Measurements from ENCODE around the gene GPC4. TPM values are rescaled to one million over a fixed set of nuclear protein-coding genes. Genes with fewer than 3 reads are reported as not detected.

Gene GPC4
- total and polyA plus RNA-seq, 9 of the 15 experiments (the other 6 are each of a cell fraction or from before 2014, with no cell fraction given): 0.11 TPM; not detected in 8

- no peaks in the 10 kb centered on the region for H3K9me1 ChIP-seq (ENCODE audit: control insufficient read depth, insufficient read depth, low read length)
- no peak overlapping the region for H3K27ac ChIP-seq (ENCODE audit: extremely low read depth, low read depth, low read length)
- ChIA-PET POLR2A (no interaction called here), CTCF (ENCODE audit: low intra/inter-chr PET ratio) (no interaction called here)
- 0% methylated on average over 2 of the region's 2 CpGs for WGBS (ENCODE audit: insufficient coverage, low coverage, missing lambda C conversion rate)
- no peak overlapping the region for H3K9ac ChIP-seq (ENCODE audit: insufficient read depth in 1 of 2, low read depth in 2 of 2, low read length in 2 of 2)
- no peak for FAIRE-seq
- no peaks in the 10 kb centered on the region for H3K9me3 ChIP-seq (replicated peaks; ENCODE audit: control insufficient read depth, insufficient read depth, low read depth, low read length)
- no peak overlapping the region for H2AFZ ChIP-seq (ENCODE audit: low read depth, low read length)
- no peak for DNase-seq (ENCODE audit: extremely low read depth in 1 of 4, low spot score in 3 of 4)
- no peak for TF ChIP-seq ELF2 (CRISPR knock-in tag; IDR thresholded peaks at IDR 0.05)
- no peak for TF ChIP-seq CHD2 (IDR thresholded peaks at IDR 0.05; ENCODE audit: low read depth, low read length)
- no peak for TF ChIP-seq BMI1 (IDR thresholded peaks at IDR 0.05; ENCODE audit: low read length)
- TF ChIP-seq, protein P1, sequence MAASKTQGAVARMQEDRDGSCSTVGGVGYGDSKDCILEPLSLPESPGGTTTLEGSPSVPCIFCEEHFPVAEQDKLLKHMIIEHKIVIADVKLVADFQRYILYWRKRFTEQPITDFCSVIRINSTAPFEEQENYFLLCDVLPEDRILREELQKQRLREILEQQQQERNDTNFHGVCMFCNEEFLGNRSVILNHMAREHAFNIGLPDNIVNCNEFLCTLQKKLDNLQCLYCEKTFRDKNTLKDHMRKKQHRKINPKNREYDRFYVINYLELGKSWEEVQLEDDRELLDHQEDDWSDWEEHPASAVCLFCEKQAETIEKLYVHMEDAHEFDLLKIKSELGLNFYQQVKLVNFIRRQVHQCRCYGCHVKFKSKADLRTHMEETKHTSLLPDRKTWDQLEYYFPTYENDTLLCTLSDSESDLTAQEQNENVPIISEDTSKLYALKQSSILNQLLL (CRISPR knock-in tag; IDR thresholded peaks at IDR 0.05; ENCODE audit: borderline replicate concordance): no peak
- TF ChIP-seq TGIF2 (CRISPR knock-in tag; IDR thresholded peaks at IDR 0.05): no peak
- no peak for TF ChIP-seq ZNF707 (CRISPR knock-in tag; conservative IDR thresholded peaks at IDR 0.05)
- TF ChIP-seq CBX5 (IDR thresholded peaks at IDR 0.05; ENCODE audit: borderline replicate concordance, low read depth): no peak
- TF ChIP-seq, protein P2, sequence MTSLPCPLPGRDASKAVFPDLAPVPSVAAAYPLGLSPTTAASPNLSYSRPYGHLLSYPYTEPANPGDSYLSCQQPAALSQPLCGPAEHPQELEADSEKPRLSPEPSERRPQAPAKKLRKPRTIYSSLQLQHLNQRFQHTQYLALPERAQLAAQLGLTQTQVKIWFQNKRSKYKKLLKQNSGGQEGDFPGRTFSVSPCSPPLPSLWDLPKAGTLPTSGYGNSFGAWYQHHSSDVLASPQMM (CRISPR knock-in tag; IDR thresholded peaks at IDR 0.05): no peak
- TF ChIP-seq DDX20 (tag; IDR thresholded peaks at IDR 0.05; ENCODE audit: low read depth): no peak
- no peak for TF ChIP-seq ZNF79 (CRISPR knock-in tag; IDR thresholded peaks at IDR 0.05; ENCODE audit: low read depth)
- TF ChIP-seq POLR2B (IDR thresholded peaks at IDR 0.05; ENCODE audit: low read depth, partially characterized antibody): no peak
- TF ChIP-seq TRIM25 (IDR thresholded peaks at IDR 0.05; ENCODE audit: borderline replicate concordance): no peak
- no peak for TF ChIP-seq NBN (IDR thresholded peaks at IDR 0.05; ENCODE audit: low read depth)
- TF ChIP-seq KLF13 (tag; IDR thresholded peaks at IDR 0.05; ENCODE audit: borderline replicate concordance, low read depth): no peak
- no peak for TF ChIP-seq ZFP36 (IDR thresholded peaks at IDR 0.05; ENCODE audit: low read depth, low read length, partially characterized antibody)
- TF ChIP-seq ARID1B (IDR thresholded peaks at IDR 0.05): no peak
- TF ChIP-seq DPF2 (IDR thresholded peaks at IDR 0.05): no peak
- in situ Hi-C loops (cut with MboI): no loop called here
- no peaks in the 10 kb centered on the region for H3K79me2 ChIP-seq (ENCODE audit: control insufficient read depth, insufficient read depth, low read length)
- no TSS peak for BruUV-seq (replicated peaks)
- no peaks in the 10 kb centered on the region for H3K36me3 ChIP-seq (ENCODE audit: control insufficient read depth, insufficient read depth, low read length)
- no peaks in the 10 kb centered on the region for H3K4me1 ChIP-seq (replicated peaks in 1 of 2; ENCODE audit: control insufficient read depth in 2 of 2, insufficient read depth in 2 of 2, low read length in 2 of 2)
- ATAC-seq: no peak
- H3K4me3 ChIP-seq: no peak overlapping the region
- no peaks in the 10 kb centered on the region for H4K20me1 ChIP-seq (replicated peaks; ENCODE audit: control insufficient read depth, insufficient read depth, low read length)
- intact Hi-C loops (cut with micrococcal nuclease): no loop called here
- H3K4me2 ChIP-seq (ENCODE audit: insufficient read depth, low read length): no peak overlapping the region
- no peaks in the 10 kb centered on the region for H3K27me3 ChIP-seq (ENCODE audit: control insufficient read depth in 2 of 2, insufficient read depth in 2 of 2, low read length in 2 of 2)
Measured at GRCh38 chrX:133418588-133418987, 3.3 kb upstream of the GPC4 start.

Data from K562 (cell line).